OCI-LY3 (cell line): ENCODE results near the gene HRAS.

ENCODE experiments used
- EZH2phosphoT487 ChIP-seq: fragments of 200-600 bp; shearing (Covaris generic); IDR thresholded peaks from 2 replicates; pipeline ENCODE4 v1.6.1; 2018; ENCODE audit warnings: antibody characterized with exemption, mixed run types, low read depth
- TF ChIP-seq, protein P1 (sequence below): fragments of 200-600, 300-600 bp; sonication (generic); IDR thresholded peaks from 2 replicates; pipeline ENCODE4 v1.5.1; 2014; ENCODE audit warnings: antibody characterized with exemption, low read length, low read depth

DNA sequence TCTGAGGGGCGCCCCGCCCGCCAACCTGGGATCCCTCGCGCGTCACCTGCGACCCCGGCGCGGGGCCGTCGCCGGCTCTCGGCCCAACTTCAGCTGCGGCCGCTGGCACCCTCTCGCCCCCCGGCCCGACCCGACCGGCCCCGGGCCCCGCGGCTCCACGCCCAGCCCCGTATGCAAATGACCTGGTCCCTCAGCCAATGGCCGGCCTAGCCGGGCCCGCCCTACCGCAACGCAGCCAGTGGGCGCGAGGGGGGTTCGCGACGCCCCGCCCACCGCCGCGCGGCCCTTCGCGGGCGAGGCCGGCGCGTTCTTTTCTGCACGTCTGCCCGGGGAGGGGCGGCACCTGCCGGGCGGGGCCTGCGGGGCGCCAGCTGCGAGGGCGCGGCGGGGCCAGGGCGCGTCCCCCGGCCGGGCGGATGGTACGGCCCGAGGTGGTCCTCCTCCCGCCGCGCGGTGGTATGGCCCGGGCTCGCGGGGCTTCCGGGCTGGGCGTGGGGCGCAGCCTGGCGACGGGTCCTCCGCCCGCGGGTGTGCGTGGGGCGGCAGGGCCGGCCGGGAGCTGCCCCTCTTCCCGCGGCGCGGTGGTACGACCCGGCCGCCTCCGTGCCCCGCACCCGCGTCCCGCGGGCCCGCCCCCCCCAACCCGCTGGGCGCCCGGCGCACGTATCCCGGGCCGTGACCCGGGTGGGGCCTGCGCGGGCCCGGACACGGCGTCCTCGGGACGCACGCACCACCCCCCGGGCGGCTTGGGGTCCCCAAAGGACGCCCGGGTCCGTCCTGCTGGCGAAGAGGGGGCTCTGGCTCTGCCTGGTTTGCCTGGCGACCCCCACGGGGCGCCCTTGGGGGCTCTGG is 33.2 kb upstream of the HRAS start:
- TF ChIP-seq, protein P1, sequence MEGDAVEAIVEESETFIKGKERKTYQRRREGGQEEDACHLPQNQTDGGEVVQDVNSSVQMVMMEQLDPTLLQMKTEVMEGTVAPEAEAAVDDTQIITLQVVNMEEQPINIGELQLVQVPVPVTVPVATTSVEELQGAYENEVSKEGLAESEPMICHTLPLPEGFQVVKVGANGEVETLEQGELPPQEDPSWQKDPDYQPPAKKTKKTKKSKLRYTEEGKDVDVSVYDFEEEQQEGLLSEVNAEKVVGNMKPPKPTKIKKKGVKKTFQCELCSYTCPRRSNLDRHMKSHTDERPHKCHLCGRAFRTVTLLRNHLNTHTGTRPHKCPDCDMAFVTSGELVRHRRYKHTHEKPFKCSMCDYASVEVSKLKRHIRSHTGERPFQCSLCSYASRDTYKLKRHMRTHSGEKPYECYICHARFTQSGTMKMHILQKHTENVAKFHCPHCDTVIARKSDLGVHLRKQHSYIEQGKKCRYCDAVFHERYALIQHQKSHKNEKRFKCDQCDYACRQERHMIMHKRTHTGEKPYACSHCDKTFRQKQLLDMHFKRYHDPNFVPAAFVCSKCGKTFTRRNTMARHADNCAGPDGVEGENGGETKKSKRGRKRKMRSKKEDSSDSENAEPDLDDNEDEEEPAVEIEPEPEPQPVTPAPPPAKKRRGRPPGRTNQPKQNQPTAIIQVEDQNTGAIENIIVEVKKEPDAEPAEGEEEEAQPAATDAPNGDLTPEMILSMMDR: no peak
- no peak for TF ChIP-seq EZH2phosphoT487
